Subcutaneous adipose tissue (tissue), 4 donors: ENCODE data around the gene ZNF445. TPM values are rescaled to one million over a fixed set of nuclear protein-coding genes. Genes with fewer than 3 reads are reported as not detected.

Experiments
- CTCF ChIP-seq: fragments of 450-650 bp; IDR thresholded peaks from one replicate; pipeline ENCODE4 v1.5.1; 2016; ENCODE audit warnings: low read depth, mild to moderate bottlenecking, control low read depth, antibody characterized with exemption, moderate library complexity
- total RNA-seq, 4 donors: library from RNA; depleted of rRNA; stranded (reverse); fragments of >200 nt; gene quantifications; one replicate each; pipeline ENCODE4 v1.1.0, GENCODE V29; 2016

The ZNF445 gene
- total RNA-seq, 4 donors from 2014 or later = 5.5 to 11.9 (median 8.1) TPM

- TF ChIP-seq CTCF = no peak
Observed at GRCh38 chr3:44499149-44499898, 21.9 kb upstream of the ZNF445 start.

GRCh38 chr3:44495636-44496415 lies 18.4 kb upstream of the ZNF445 start:
- no peak for TF ChIP-seq CTCF

GRCh38 chr3:44492496-44492895 lies 15.0 kb upstream of the ZNF445 start:
- TF ChIP-seq CTCF = no peak

- no peak for TF ChIP-seq CTCF
Observed at GRCh38 chr3:44482721-44483120, 5.3 kb upstream of the ZNF445 start.

GRCh38 chr3:44478606-44479094 lies 1.2 kb upstream of the ZNF445 start:
- TF ChIP-seq CTCF = no peak

GRCh38 chr3:44478055-44478468 lies 592 bp upstream of the ZNF445 start:
- TF ChIP-seq CTCF = no peak

- TF ChIP-seq CTCF = no peak
Observed at GRCh38 chr3:44476963-44477311, 533 bp downstream of the ZNF445 start.
